Measurements from ENCODE around the gene EIF3F. TPM values are rescaled to one million over a fixed set of nuclear protein-coding genes. Genes with fewer than 3 reads are reported as not detected.

The EIF3F gene
- total RNA-seq, 1 donor from 2014 or later: 324 TPM

- DNase-seq (ENCODE audit: extremely low spot score, unreplicated experiment): no peak
- H3K4me1 Mint-ChIP-seq (ENCODE audit: unreplicated experiment): peaks cover 17% of the 10 kb centered on the region
- H3K9me3 Mint-ChIP-seq: no peaks in the 10 kb centered on the region
- no peak for TF ChIP-seq CTCF (conservative IDR thresholded peaks at IDR 0.05)
- peaks cover 72% of the 10 kb centered on the region for H3K27me3 Mint-ChIP-seq
- peaks cover 5% of the 10 kb centered on the region for H3K36me3 Mint-ChIP-seq
- peak overlapping the region; percentile 61 for H3K27ac Mint-ChIP-seq
- peak overlapping the region; percentile 87 for H3K4me3 Mint-ChIP-seq
These were observed 30.9 kb downstream of the EIF3F start for GRCh38 chr11:8017894-8018483.

GRCh38 chr11:8018484-8019313, 31.6 kb downstream of the EIF3F start:
- DNase-seq (ENCODE audit: extremely low spot score, unreplicated experiment): peak; percentile 76
- Mint-ChIP-seq H3K9me3 (no peaks in the 10 kb centered on the region), H3K27me3 (peaks cover 72% of the 10 kb centered on the region), H3K4me1 (ENCODE audit: unreplicated experiment) (peaks cover 17% of the 10 kb centered on the region), H3K4me3 (peak overlapping the region; percentile 87), H3K36me3 (peaks cover 5% of the 10 kb centered on the region), H3K27ac (peak overlapping the region; percentile 61)
- no peak for TF ChIP-seq CTCF (conservative IDR thresholded peaks at IDR 0.05)

DNA sequence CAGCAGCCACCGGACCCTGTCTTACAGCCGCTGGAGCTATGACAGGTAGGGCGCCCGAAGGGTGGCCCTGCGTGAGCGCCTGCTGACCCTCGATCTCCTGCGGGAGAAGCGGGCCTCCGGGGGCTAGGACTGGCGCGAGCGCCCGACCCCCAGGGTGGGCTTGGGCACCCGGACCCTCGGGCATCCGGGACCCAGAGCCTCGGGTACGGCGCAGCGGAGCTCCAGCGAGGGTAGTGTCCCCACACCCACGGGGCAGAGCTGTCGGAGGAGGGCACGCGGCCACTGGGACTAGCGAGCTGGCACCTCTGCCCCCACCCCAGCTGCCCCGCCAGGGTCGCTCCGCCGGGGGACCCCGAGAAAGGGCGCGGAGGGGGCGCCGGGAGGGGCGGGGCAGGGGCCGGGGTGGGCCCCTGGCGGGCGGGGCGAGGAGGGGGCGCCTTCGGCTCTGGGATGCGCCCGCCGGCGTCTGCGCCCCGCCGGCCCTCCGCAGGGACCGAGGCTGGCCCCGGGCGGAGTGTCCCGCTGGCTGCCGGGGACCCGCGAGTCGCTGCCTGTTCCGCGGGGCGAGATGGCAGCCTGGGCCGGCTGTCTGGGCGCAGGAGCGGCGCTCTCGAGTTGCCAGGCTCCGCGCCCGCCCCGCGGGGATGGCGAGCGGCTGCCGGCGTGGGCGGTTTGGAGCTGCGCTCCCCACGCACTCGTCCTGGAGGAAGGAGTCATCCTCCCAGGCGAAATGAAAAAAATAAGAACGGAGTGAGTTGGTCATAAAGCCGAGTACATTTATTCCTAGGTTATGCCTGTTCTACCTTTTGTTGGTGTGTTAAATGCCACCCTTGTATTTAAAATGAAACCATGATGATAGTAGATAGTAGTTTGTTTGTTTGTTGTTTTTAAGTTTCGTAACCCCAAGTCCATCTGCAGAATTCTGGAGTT, 32.4 kb downstream of the EIF3F start:
- DNase-seq (ENCODE audit: extremely low spot score, unreplicated experiment): peak; percentile 68
- TF ChIP-seq CTCF (conservative IDR thresholded peaks at IDR 0.05): no peak
- H3K27ac Mint-ChIP-seq: peak overlapping the region; percentile 3
- no peaks in the 10 kb centered on the region for H3K9me3 Mint-ChIP-seq
- peak overlapping the region; percentile 83 for H3K4me3 Mint-ChIP-seq
- peaks cover 17% of the 10 kb centered on the region for H3K4me1 Mint-ChIP-seq (ENCODE audit: unreplicated experiment)
- peaks cover 5% of the 10 kb centered on the region for H3K36me3 Mint-ChIP-seq
- peaks cover 68% of the 10 kb centered on the region for H3K27me3 Mint-ChIP-seq

DNA sequence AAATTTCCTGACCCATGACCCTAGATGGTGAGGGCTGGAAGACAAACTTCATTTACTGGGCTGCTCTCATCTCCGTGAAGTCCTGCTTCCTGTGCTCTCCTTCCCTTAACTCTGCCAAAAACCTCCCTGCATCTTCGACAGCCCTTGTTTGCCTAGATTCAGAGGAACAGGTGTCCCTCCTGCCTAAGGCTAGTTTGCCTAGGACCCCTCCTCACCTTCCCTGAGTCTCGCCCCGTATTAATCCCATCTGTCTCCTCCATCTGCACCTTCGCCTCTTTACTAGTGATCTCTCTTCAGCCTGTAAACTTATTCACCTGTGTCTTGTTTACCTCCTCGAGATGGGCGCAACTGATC, 33.1 kb downstream of the EIF3F start:
- no peaks in the 10 kb centered on the region for H3K9me3 Mint-ChIP-seq
- peaks cover 17% of the 10 kb centered on the region for H3K4me1 Mint-ChIP-seq (ENCODE audit: unreplicated experiment)
- H3K36me3 Mint-ChIP-seq: peaks cover 5% of the 10 kb centered on the region
- no peak for DNase-seq (ENCODE audit: extremely low spot score, unreplicated experiment)
- peak overlapping the region; percentile 83 for H3K4me3 Mint-ChIP-seq
- H3K27me3 Mint-ChIP-seq: peaks cover 61% of the 10 kb centered on the region
- H3K27ac Mint-ChIP-seq: peak overlapping the region; percentile 3
- no peak for TF ChIP-seq CTCF (conservative IDR thresholded peaks at IDR 0.05)

- Mint-ChIP-seq H3K9me3 (no peaks in the 10 kb centered on the region), H3K36me3 (peaks cover 5% of the 10 kb centered on the region), H3K27me3 (peaks cover 49% of the 10 kb centered on the region), H3K4me3 (peak overlapping the region; percentile 21), H3K27ac (peak overlapping the region; percentile 44), H3K4me1 (ENCODE audit: unreplicated experiment) (peaks cover 17% of the 10 kb centered on the region)
- no peak for DNase-seq (ENCODE audit: extremely low spot score, unreplicated experiment)
- TF ChIP-seq CTCF (conservative IDR thresholded peaks at IDR 0.05): no peak
These were observed 34.8 kb downstream of the EIF3F start for GRCh38 chr11:8021920-8022319.
